Heart left ventricle (tissue), 13 donors: ENCODE measurements around the gene BICRAL.

Experiments
- POLR2A ChIP-seq, 2 donors: fragments of 450-650 bp; IDR thresholded peaks; one replicate each; pipeline ENCODE4 v1.6.1; 2017; ENCODE audit warnings: antibody characterized with exemption in 2 of 2, mild to moderate bottlenecking in 2 of 2, moderate library complexity in 2 of 2
- TF ChIP-seq, protein P1 (sequence below), 12 donors: fragments of 200-600 bp; sonication (generic) in 4 of 12; IDR thresholded peaks; one replicate each; pipeline versions ENCODE4 v1.5.0 to v1.8.0; 2018 to 2022; ENCODE audit warnings: antibody characterized with exemption in 12 of 12, mild to moderate bottlenecking in 5 of 12
- donor health status: ischemic (EF 13 %, LVEDD 7.1; RV severe dilation, severe dysfunction).
- donor health status: DM: no; HTN: yes; CAD: no.
- donor health status: DM: no; HTN: no; CAD: no.
- donor health status: ischemic (EF 25% LVEDD 6.9; RV normal size, moderate dysfunction).
- donor health status: ischemic (EF 25% LVEDD 5.7; RV mildly dilated, moderate dysfunction).
- donor health status: ischemic (EF 35%, LVEDD 5.7; RV mildly dilated, moderate dysfunction).
- donor health status: nonischemic (EF 11% LVEDD 7.7; RV severe dilation, severe dysfunction).
- donor health status: DM: yes; HTN: yes; CAD: no.
- donor health status: PGD.
- donor health status: ischemic (EF 29% LVEDD 5.4; RV normal size, mild dysfunction).
- donor health status: nonischemic (EF 23%, LVEDD 6.1; RV moderate dilation, normal function).

- TF ChIP-seq, protein P1, sequence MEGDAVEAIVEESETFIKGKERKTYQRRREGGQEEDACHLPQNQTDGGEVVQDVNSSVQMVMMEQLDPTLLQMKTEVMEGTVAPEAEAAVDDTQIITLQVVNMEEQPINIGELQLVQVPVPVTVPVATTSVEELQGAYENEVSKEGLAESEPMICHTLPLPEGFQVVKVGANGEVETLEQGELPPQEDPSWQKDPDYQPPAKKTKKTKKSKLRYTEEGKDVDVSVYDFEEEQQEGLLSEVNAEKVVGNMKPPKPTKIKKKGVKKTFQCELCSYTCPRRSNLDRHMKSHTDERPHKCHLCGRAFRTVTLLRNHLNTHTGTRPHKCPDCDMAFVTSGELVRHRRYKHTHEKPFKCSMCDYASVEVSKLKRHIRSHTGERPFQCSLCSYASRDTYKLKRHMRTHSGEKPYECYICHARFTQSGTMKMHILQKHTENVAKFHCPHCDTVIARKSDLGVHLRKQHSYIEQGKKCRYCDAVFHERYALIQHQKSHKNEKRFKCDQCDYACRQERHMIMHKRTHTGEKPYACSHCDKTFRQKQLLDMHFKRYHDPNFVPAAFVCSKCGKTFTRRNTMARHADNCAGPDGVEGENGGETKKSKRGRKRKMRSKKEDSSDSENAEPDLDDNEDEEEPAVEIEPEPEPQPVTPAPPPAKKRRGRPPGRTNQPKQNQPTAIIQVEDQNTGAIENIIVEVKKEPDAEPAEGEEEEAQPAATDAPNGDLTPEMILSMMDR (IDR thresholded peaks at IDR 0.05): no peak
- no peak for TF ChIP-seq POLR2A (IDR thresholded peaks at IDR 0.05)
Measured at GRCh38 chr6:42818878-42819277, 37.0 kb downstream of the BICRAL start.
